ENCODE data around the gene CRAMP1.

- TF ChIP-seq CTCF (IDR thresholded peaks at IDR 0.05; ENCODE audit: insufficient read depth, low read depth, low read length) (no peak), EZH2 (IDR thresholded peaks at IDR 0.05; ENCODE audit: insufficient read depth, low read length) (no peak)
Observed at GRCh38 chr16:1661826-1662225, 49.7 kb downstream of the CRAMP1 start.
